IMR-90 (cell line): ENCODE results near the gene SHC1. TPM values are rescaled to one million over a fixed set of nuclear protein-coding genes. Genes with fewer than 3 reads are reported as not detected.

Experiments used
- ATAC-seq: fragments of 200-7000 bp; cut with Tn5 transposase; 2 replicates; pipeline ENCODE4 v1.9.1; 2020; ENCODE audit warnings: low read depth, mild to moderate bottlenecking, moderate library complexity
- BruUV-seq: library from RNA; stranded (reverse); fragments of 400-500 nt; replicated peaks from 2 replicates; lab custom pipeline; 2021; lab: Mats Ljungman, UMichigan
- CTCF ChIA-PET: fragments of 300-600 bp; formaldehyde crosslinking; extraction: SDS; loops from one replicate; lab custom pipeline; 2021; ENCODE audit warnings: antibody characterized with exemption; lab: Yijun Ruan, JAX
- POLR2A ChIA-PET: fragments of 300-600 bp; sonication (Branson Sonifier 250); formaldehyde crosslinking; loops from one replicate; lab custom pipeline; 2022; ENCODE audit warnings: antibody characterized with exemption; ENCODE audit not compliant: unreplicated experiment; lab: Charles Lee
- DNase-seq: peaks from one replicate; pipeline ENCODE4 v3.0.0; 2013
- H2AFZ ChIP-seq: replicated peaks from 2 replicates; pipeline ENCODE3; 2013; ENCODE audit warnings: low read length, mild to moderate bottlenecking; ENCODE audit not compliant: poor library complexity
- H2AK5ac ChIP-seq: 2 replicates; pipeline ENCODE4 v1.6.1; 2013; ENCODE audit warnings: low read depth, low read length, inconsistent platforms
- H2AK9ac ChIP-seq: replicated peaks from 2 replicates; pipeline ENCODE3; 2013; ENCODE audit warnings: mild to moderate bottlenecking, low read depth, low read length, moderate library complexity; ENCODE audit not compliant: poor library complexity
- H2BK120ac ChIP-seq: 2 replicates; pipeline ENCODE4 v1.6.1; 2013; ENCODE audit warnings: low read depth, low read length, inconsistent platforms
- H2BK15ac ChIP-seq: 3 replicates; pipeline ENCODE4 v1.6.1; 2013; ENCODE audit warnings: low read depth, low read length, inconsistent platforms
- H2BK20ac ChIP-seq: 2 replicates; pipeline ENCODE4 v1.6.1; 2013; ENCODE audit warnings: low read depth, mild to moderate bottlenecking, inconsistent platforms, low read length, moderate library complexity
- H2BK5ac ChIP-seq: 2 replicates; pipeline ENCODE4 v1.6.1; 2013; ENCODE audit warnings: mild to moderate bottlenecking, low read depth, low read length, inconsistent platforms; ENCODE audit not compliant: poor library complexity, severe bottlenecking
- H3K14ac ChIP-seq: replicated peaks from 2 replicates; pipeline ENCODE4 v1.6.1; 2013; ENCODE audit warnings: low read depth, low read length, inconsistent platforms
- H3K18ac ChIP-seq: 2 replicates; pipeline ENCODE4 v1.6.1; 2013; ENCODE audit warnings: low read depth, low read length, control low read depth
- H3K23ac ChIP-seq: 2 replicates; pipeline ENCODE4 v1.6.1; 2013; ENCODE audit warnings: low read depth, low read length, inconsistent platforms
- H3K27ac ChIP-seq: 2 replicates; pipeline ENCODE4 v1.5.1; 2013; ENCODE audit warnings: mild to moderate bottlenecking, control low read depth, low read length; ENCODE audit not compliant: insufficient read depth
- H3K27me3 ChIP-seq: 2 replicates; pipeline ENCODE4 v1.6.1; 2013; ENCODE audit warnings: low read length; ENCODE audit not compliant: control insufficient read depth, insufficient read depth
- H3K36me3 ChIP-seq: 2 replicates; pipeline ENCODE4 v1.6.1; 2013; ENCODE audit warnings: low read length, mixed read lengths; ENCODE audit not compliant: control insufficient read depth, insufficient read depth
- H3K4ac ChIP-seq: 2 replicates; pipeline ENCODE4 v1.6.1; 2013; ENCODE audit warnings: low read depth, low read length, inconsistent platforms
- H3K4me1 ChIP-seq: 2 replicates; pipeline ENCODE4 v1.6.1; 2013; ENCODE audit warnings: low read length, mixed read lengths; ENCODE audit not compliant: control insufficient read depth, insufficient read depth
- H3K4me2 ChIP-seq: 2 replicates; pipeline ENCODE4 v1.6.1; 2013; ENCODE audit warnings: low read depth, mild to moderate bottlenecking, control low read depth, low read length, moderate library complexity
- H3K4me3 ChIP-seq: 2 replicates; pipeline ENCODE4 v1.5.1; 2013; ENCODE audit warnings: low read depth, mild to moderate bottlenecking, control low read depth, low read length, moderate library complexity; ENCODE audit not compliant: insufficient read depth
- H3K56ac ChIP-seq: 2 replicates; pipeline ENCODE4 v1.6.1; 2013; ENCODE audit warnings: low read length, inconsistent platforms; ENCODE audit not compliant: insufficient read depth; ENCODE audit errors: extremely low read depth
- H3K79me1 ChIP-seq, 2 experiments: 2 replicates each; pipeline ENCODE4 v1.6.1; 2013; ENCODE audit warnings: low read length in 2 of 2, inconsistent platforms in 1 of 2, low read depth in 1 of 2
- H3K9ac ChIP-seq: 2 replicates; pipeline ENCODE4 v1.6.1; 2013; ENCODE audit warnings: low read depth, low read length, control low read depth
- H3K9me1 ChIP-seq: 2 replicates; pipeline ENCODE4 v1.6.1; 2013; ENCODE audit warnings: low read length, inconsistent platforms; ENCODE audit not compliant: insufficient read depth
- H3K9me3 ChIP-seq: 2 replicates; pipeline ENCODE4 v1.6.1; 2013; ENCODE audit warnings: low read length; ENCODE audit not compliant: control insufficient read depth, insufficient read depth
- H4K20me1 ChIP-seq: 2 replicates; pipeline ENCODE4 v1.6.1; 2013; ENCODE audit warnings: low read length, inconsistent platforms; ENCODE audit not compliant: insufficient read depth
- H4K5ac ChIP-seq: 2 replicates; pipeline ENCODE4 v1.6.1; 2013; ENCODE audit warnings: mild to moderate bottlenecking, low read depth, low read length, control low read depth
- H4K8ac ChIP-seq, 2 experiments: 2 replicates each; pipeline ENCODE4 v1.6.1; 2013; ENCODE audit warnings: low read depth in 2 of 2, low read length in 2 of 2, control low read depth in 1 of 2, inconsistent platforms in 1 of 2
- H4K91ac ChIP-seq: 2 replicates; pipeline ENCODE4 v1.6.1; 2013; ENCODE audit warnings: low read depth, low read length, inconsistent platforms; ENCODE audit not compliant: insufficient read depth
- CEBPB ChIP-seq: IDR thresholded peaks from 2 replicates; pipeline ENCODE4 v1.6.1; 2012; ENCODE audit warnings: low read depth, low read length, improper control_type of control experiment
- MXI1 ChIP-seq: IDR thresholded peaks from 2 replicates; pipeline ENCODE4 v1.6.1; 2012; ENCODE audit warnings: low read depth, mild to moderate bottlenecking, low read length, moderate library complexity, borderline replicate concordance
- WGBS, 2 experiments: methylation state at CpG; one replicate each; pipeline versions ENCODE4 v1.1.5 to v1.1.7; 2013; ENCODE audit warnings: missing lambda C conversion rate in 2 of 2; ENCODE audit not compliant: insufficient read length in 1 of 2; ENCODE audit errors: extremely low coverage in 2 of 2; 5-methylcytosine and 5-hydroxymethylcytosine counted together
- dilution Hi-C: fragments of 300-500 bp; cut with HindIII; formaldehyde crosslinking; loops from one replicate; pipeline ENCODE4 v1.14.3; 2018; ENCODE audit warnings: low sequenced_read_pairs; ENCODE audit not compliant: unreplicated experiment
- in situ Hi-C: fragments of 300-500 bp; cut with MboI; formaldehyde crosslinking; loops from 3 replicates; pipeline ENCODE4 v1.14.3; 2019; ENCODE audit warnings: low sequenced_read_pairs, inconsistent platforms, mixed read lengths
- intact Hi-C: fragments of 100-400 bp; cut with micrococcal nuclease; formaldehyde crosslinking; loops from 2 replicates; pipeline ENCODE4 v1.10.0; 2022
- polyA plus RNA-seq, 3 experiments: library from polyadenylated mRNA; depleted of rRNA; stranded (reverse); fragments of >200 nt; gene quantifications; 2 replicates each; pipeline ENCODE4 v1.2.3, GENCODE V29; 2012; ENCODE audit warnings: low replicate concordance in 1 of 3
- total RNA-seq: library from RNA; depleted of rRNA; stranded (reverse); fragments of >200 nt; gene quantifications from 2 replicates; pipeline ENCODE4 v1.2.3, GENCODE V29; 2012
- TF ChIP-seq, protein P1 (sequence below): fragments of 150-350 bp; IDR thresholded peaks from 2 replicates; pipeline ENCODE4 v1.6.1; 2017; ENCODE audit warnings: mild to moderate bottlenecking, antibody characterized with exemption, low read length, low read depth

Gene SHC1
- total and polyA plus RNA-seq, 2 of the 4 experiments (the other 2 are of a cell fraction) = 352 to 355 TPM

DNA sequence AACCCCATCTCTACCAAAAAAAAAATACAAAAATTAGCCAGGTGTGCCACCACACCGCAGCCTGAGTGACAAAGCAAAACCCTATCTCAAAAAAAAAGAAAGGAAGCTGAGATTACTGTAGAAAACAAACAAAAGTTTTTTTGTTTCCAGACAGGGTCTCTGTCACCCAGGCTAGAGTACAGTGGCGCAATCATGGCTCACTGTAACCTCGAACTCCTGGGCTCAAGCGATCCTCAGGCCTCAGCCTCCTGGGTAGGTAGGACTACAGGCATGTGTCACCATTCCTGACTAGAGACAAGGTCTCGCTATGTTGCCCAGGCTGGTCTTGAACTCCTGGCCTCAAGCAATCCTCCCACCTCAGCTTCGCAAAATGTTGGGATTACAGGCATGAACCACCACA, 6.2 kb downstream of the SHC1 start:
- Histone ChIP-seq H3K9ac (no peak overlapping the region), H3K18ac (no peak overlapping the region), H2AFZ (no peak overlapping the region), H2BK120ac (no peak overlapping the region), H2AK5ac (no peak overlapping the region), H4K20me1 (peaks cover 46% of the 10 kb centered on the region), H3K4me1 (peaks cover 13% of the 10 kb centered on the region), H4K91ac (no peak overlapping the region), H3K56ac (no peak overlapping the region), H3K9me3 (no peaks in the 10 kb centered on the region), H2BK5ac (no peak overlapping the region), H2BK15ac (no peak overlapping the region), H4K8ac (no peak overlapping the region), H3K23ac (no peak overlapping the region), H3K14ac (no peak overlapping the region), H3K9me1 (no peaks in the 10 kb centered on the region), H3K4me3 (no peak overlapping the region), H2BK20ac (no peak overlapping the region), H4K5ac (no peak overlapping the region), H2AK9ac (no peak overlapping the region), H3K36me3 (peaks cover 60% of the 10 kb centered on the region), H3K4me2 (no peak overlapping the region), H3K27me3 (no peaks in the 10 kb centered on the region), H3K27ac (no peak overlapping the region), H3K79me1 (peaks cover 28 to 80% of the 10 kb centered on the region in 2 experiments), H3K4ac (no peak overlapping the region)
- intact Hi-C loops = no loop called here
- ChIA-PET POLR2A (no interaction called here), CTCF (interaction anchor here (1.1 kb wide), 1 partner anchor 8 kb away, joined by 3 read pairs; the partner anchor contains the start of gene PBXIP1)
- in situ Hi-C loops = no loop called here
- dilution Hi-C loops = no loop called here
- TF ChIP-seq, protein P1, sequence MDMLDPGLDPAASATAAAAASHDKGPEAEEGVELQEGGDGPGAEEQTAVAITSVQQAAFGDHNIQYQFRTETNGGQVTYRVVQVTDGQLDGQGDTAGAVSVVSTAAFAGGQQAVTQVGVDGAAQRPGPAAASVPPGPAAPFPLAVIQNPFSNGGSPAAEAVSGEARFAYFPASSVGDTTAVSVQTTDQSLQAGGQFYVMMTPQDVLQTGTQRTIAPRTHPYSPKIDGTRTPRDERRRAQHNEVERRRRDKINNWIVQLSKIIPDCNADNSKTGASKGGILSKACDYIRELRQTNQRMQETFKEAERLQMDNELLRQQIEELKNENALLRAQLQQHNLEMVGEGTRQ = no peak
- TF ChIP-seq CEBPB (peak; percentile 60), MXI1 (no peak)
- DNase-seq (no peak), ATAC-seq (no peak)
- no TSS peak for BruUV-seq
- WGBS, 2 experiments = no CpG with 5 or more reads among the region's 6 CpGs
